ENCODE measurements around the gene AP1S3.

AP1S3 gene

GRCh38 chr2:223724861-223725260 lies 112.5 kb downstream of the AP1S3 start:
- DNase-seq (ENCODE audit: low read depth in 2 of 2): no peak

DNA sequence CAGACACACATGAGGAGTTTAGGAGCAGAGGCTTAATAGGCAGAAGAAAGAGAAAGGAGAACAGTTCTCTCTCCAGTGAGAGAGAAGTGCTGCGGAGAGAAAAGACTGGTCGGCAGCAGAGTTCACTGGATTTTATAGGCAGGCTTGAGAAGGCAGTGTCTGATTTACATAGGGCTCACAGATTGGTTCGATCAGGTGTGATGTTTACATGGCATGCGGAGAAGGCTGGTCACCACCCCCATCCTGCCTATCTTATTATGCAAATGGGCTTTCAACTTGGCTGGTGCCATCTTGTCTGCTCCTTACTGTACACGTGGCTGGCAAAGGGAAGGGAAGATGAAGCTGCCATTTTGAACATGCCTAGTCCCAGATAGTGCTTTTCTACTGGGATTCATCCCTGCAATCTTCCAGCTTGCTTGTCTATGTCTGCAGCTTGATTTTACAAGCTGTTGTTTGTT lies 113.4 kb downstream of the AP1S3 start:
- DNase-seq (ENCODE audit: low read depth in 2 of 2): no peak

- no peak for DNase-seq (ENCODE audit: low read depth in 2 of 2)
Observed at GRCh38 chr2:223722226-223722625, 115.2 kb downstream of the AP1S3 start.

- no peak for DNase-seq (ENCODE audit: low read depth in 2 of 2)
Observed at GRCh38 chr2:223721746-223722145, 115.6 kb downstream of the AP1S3 start.

GRCh38 chr2:223720367-223720766 lies 117.0 kb downstream of the AP1S3 start:
- DNase-seq (ENCODE audit: low read depth in 2 of 2): no peak

GRCh38 chr2:223712642-223713041 lies 124.7 kb downstream of the AP1S3 start:
- DNase-seq (ENCODE audit: low read depth in 2 of 2): no peak

GRCh38 chr2:223711596-223712326 lies 125.6 kb downstream of the AP1S3 start:
- DNase-seq (ENCODE audit: low read depth in 2 of 2): no peak
